ENCODE measurements around the gene ABHD8.
A peak's percentile ranks its signal among the peaks of the same experiment; 100 is the strongest.

Gene ABHD8

GRCh38 chr19:17260842-17261325, 42.3 kb downstream of the ABHD8 start:
- H3K4me3 ChIP-seq (ENCODE audit: low read length): no peak overlapping the region
- no peaks in the 10 kb centered on the region for H3K36me3 ChIP-seq (ENCODE audit: control insufficient read depth, insufficient read depth, low read length)
- no peaks in the 10 kb centered on the region for H3K4me1 ChIP-seq (ENCODE audit: control insufficient read depth, insufficient read depth, low read length)
- H3K9me3 ChIP-seq (ENCODE audit: control insufficient read depth, low read length): no peaks in the 10 kb centered on the region
- H3K27me3 ChIP-seq (ENCODE audit: control insufficient read depth, insufficient read depth, low read length): no peaks in the 10 kb centered on the region
- no peak overlapping the region for H3K9ac ChIP-seq (ENCODE audit: low read length)

DNA sequence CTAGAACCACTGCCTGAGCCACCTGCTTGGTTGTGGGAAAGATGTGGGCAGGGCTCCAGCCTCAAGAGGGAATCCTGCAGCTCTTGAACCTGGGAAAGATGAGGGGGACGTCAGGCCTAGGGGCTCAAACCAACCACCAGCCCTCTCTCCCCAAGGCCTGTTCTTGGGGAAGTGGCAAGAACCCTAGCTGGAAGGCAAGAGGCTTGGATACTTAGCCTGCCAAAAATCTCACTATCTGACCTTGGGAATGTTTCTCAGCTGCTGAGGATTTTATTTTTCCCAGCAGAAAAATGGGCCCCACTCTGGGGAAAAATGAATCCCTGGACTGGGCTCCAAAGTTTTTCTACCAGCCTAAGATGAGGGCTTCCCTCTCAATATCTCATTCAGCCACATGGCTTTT, 43.3 kb downstream of the ABHD8 start:
- H3K9ac ChIP-seq (ENCODE audit: low read length): no peak overlapping the region
- no peaks in the 10 kb centered on the region for H3K27me3 ChIP-seq (ENCODE audit: control insufficient read depth, insufficient read depth, low read length)
- H3K36me3 ChIP-seq (ENCODE audit: control insufficient read depth, insufficient read depth, low read length): no peaks in the 10 kb centered on the region
- H3K4me1 ChIP-seq (ENCODE audit: control insufficient read depth, insufficient read depth, low read length): peaks cover 6% of the 10 kb centered on the region
- no peaks in the 10 kb centered on the region for H3K9me3 ChIP-seq (ENCODE audit: control insufficient read depth, low read length)
- H3K4me3 ChIP-seq (ENCODE audit: low read length): no peak overlapping the region

- Histone ChIP-seq H3K27me3 (ENCODE audit: control insufficient read depth, insufficient read depth, low read length) (no peaks in the 10 kb centered on the region), H3K9ac (ENCODE audit: low read length) (no peak overlapping the region), H3K9me3 (ENCODE audit: control insufficient read depth, low read length) (no peaks in the 10 kb centered on the region), H3K4me3 (ENCODE audit: low read length) (no peak overlapping the region), H3K36me3 (ENCODE audit: control insufficient read depth, insufficient read depth, low read length) (no peaks in the 10 kb centered on the region), H3K4me1 (ENCODE audit: control insufficient read depth, insufficient read depth, low read length) (peaks cover 10% of the 10 kb centered on the region)
These were observed 44.0 kb downstream of the ABHD8 start for GRCh38 chr19:17259118-17259780.

GRCh38 chr19:17256130-17256529, 47.1 kb downstream of the ABHD8 start:
- peaks cover 10% of the 10 kb centered on the region for H3K4me1 ChIP-seq (ENCODE audit: control insufficient read depth, insufficient read depth, low read length)
- H3K9me3 ChIP-seq (ENCODE audit: control insufficient read depth, low read length): no peaks in the 10 kb centered on the region
- H3K36me3 ChIP-seq (ENCODE audit: control insufficient read depth, insufficient read depth, low read length): no peaks in the 10 kb centered on the region
- no peaks in the 10 kb centered on the region for H3K27me3 ChIP-seq (ENCODE audit: control insufficient read depth, insufficient read depth, low read length)
- H3K9ac ChIP-seq (ENCODE audit: low read length): no peak overlapping the region
- no peak overlapping the region for H3K4me3 ChIP-seq (ENCODE audit: low read length)

DNA sequence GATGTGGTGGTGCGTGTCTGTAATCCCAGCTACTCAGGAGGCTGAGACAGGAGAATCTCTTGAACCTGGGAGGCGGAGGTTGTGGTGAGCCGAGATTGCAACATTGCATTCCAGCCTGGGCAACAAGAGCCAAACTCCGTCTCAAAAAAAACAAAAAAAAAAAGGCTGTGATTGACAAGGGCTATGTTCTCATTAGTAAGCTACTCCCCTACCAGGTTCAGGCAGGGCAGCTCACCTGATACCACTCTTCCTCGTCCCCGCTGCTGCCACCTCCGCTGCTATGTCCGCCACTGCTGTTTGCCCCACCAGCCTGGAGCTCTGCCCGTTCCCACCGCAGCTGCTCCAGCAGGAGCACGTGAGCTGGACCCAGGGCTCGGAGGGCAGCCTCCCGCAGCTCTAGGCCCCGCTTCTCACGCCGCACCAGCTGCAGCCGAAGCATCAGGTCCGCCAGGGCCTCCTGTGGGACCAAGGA, 48.0 kb downstream of the ABHD8 start:
- Histone ChIP-seq H3K9ac (ENCODE audit: low read length) (no peak overlapping the region), H3K4me3 (ENCODE audit: low read length) (no peak overlapping the region), H3K27me3 (ENCODE audit: control insufficient read depth, insufficient read depth, low read length) (no peaks in the 10 kb centered on the region), H3K9me3 (ENCODE audit: control insufficient read depth, low read length) (no peaks in the 10 kb centered on the region), H3K4me1 (ENCODE audit: control insufficient read depth, insufficient read depth, low read length) (peaks cover 10% of the 10 kb centered on the region), H3K36me3 (ENCODE audit: control insufficient read depth, insufficient read depth, low read length) (no peaks in the 10 kb centered on the region)

GRCh38 chr19:17254636-17255035, 48.6 kb downstream of the ABHD8 start:
- Histone ChIP-seq H3K4me1 (ENCODE audit: control insufficient read depth, insufficient read depth, low read length) (peaks cover 14% of the 10 kb centered on the region), H3K9me3 (ENCODE audit: control insufficient read depth, low read length) (no peaks in the 10 kb centered on the region), H3K36me3 (ENCODE audit: control insufficient read depth, insufficient read depth, low read length) (no peaks in the 10 kb centered on the region), H3K9ac (ENCODE audit: low read length) (no peak overlapping the region), H3K27me3 (ENCODE audit: control insufficient read depth, insufficient read depth, low read length) (no peaks in the 10 kb centered on the region), H3K4me3 (ENCODE audit: low read length) (no peak overlapping the region)

DNA sequence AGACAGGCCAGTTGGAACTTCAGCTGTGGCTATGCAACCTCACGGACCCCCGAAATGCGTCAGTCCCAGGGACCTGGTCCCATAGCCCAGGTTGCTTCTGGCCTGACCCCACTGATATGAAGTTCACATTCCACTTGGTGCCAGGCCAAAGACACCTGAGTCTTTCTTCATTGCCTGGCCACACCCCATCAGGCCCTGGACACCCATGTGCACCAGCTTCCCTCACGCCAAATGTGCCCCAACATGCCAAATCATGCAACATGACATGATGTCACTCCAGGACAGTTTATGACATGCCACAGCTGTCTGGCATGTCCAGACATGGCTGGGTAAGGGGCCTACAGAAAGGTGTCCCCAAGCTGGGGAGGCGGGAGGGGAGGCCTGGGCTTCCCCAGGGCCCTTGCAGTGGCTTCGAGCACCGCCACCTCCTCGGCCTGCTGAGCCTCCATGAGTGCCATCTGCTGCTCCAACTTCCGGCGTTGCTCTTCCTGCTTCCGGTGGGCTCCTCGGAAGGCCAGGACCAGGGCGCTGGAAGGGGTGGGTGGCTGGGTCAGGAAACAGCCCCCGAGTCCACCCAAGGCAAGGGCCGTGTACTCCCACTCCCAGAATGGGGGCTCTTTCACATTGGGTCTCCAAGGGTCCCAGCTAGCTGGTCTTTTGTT, 53.2 kb downstream of the ABHD8 start:
- Histone ChIP-seq H3K4me3 (ENCODE audit: low read length) (no peak overlapping the region), H3K9ac (ENCODE audit: low read length) (no peak overlapping the region), H3K9me3 (ENCODE audit: control insufficient read depth, low read length) (no peaks in the 10 kb centered on the region), H3K36me3 (ENCODE audit: control insufficient read depth, insufficient read depth, low read length) (no peaks in the 10 kb centered on the region), H3K4me1 (ENCODE audit: control insufficient read depth, insufficient read depth, low read length) (peaks cover 40% of the 10 kb centered on the region), H3K27me3 (ENCODE audit: control insufficient read depth, insufficient read depth, low read length) (no peaks in the 10 kb centered on the region)

GRCh38 chr19:17248011-17248776, 55.0 kb downstream of the ABHD8 start:
- Histone ChIP-seq H3K9ac (ENCODE audit: low read length) (peak overlapping the region; percentile 43), H3K4me1 (ENCODE audit: control insufficient read depth, insufficient read depth, low read length) (peaks cover 38% of the 10 kb centered on the region), H3K36me3 (ENCODE audit: control insufficient read depth, insufficient read depth, low read length) (no peaks in the 10 kb centered on the region), H3K9me3 (ENCODE audit: control insufficient read depth, low read length) (no peaks in the 10 kb centered on the region), H3K27me3 (ENCODE audit: control insufficient read depth, insufficient read depth, low read length) (no peaks in the 10 kb centered on the region), H3K4me3 (ENCODE audit: low read length) (no peak overlapping the region)

- H3K4me1 ChIP-seq (ENCODE audit: control insufficient read depth, insufficient read depth, low read length): peaks cover 49% of the 10 kb centered on the region
- H3K4me3 ChIP-seq (ENCODE audit: low read length): peak overlapping the region; percentile 31
- H3K36me3 ChIP-seq (ENCODE audit: control insufficient read depth, insufficient read depth, low read length): no peaks in the 10 kb centered on the region
- H3K9ac ChIP-seq (ENCODE audit: low read length): peak overlapping the region; percentile 74
- no peaks in the 10 kb centered on the region for H3K27me3 ChIP-seq (ENCODE audit: control insufficient read depth, insufficient read depth, low read length)
- H3K9me3 ChIP-seq (ENCODE audit: control insufficient read depth, low read length): no peaks in the 10 kb centered on the region
These were observed 56.4 kb downstream of the ABHD8 start for GRCh38 chr19:17246681-17247425.

GRCh38 chr19:17245535-17245984, 57.7 kb downstream of the ABHD8 start, which contains the start of gene NR2F6:
Gene NR2F6 (minus strand): TSS chr19:17245919. CDS start chr19:17245220, 699 bp downstream.
- Histone ChIP-seq H3K9ac (ENCODE audit: low read length) (peak within 1 kb of the TSS; percentile 92), H3K4me3 (ENCODE audit: low read length) (peak within 1 kb of the TSS; percentile 97), H3K9me3 (ENCODE audit: control insufficient read depth, low read length) (no peaks in the 10 kb centered on the region), H3K36me3 (ENCODE audit: control insufficient read depth, insufficient read depth, low read length) (peaks cover 3% of the 10 kb centered on the region), H3K4me1 (ENCODE audit: control insufficient read depth, insufficient read depth, low read length) (peaks cover 59% of the 10 kb centered on the region), H3K27me3 (ENCODE audit: control insufficient read depth, insufficient read depth, low read length) (no peaks in the 10 kb centered on the region)

GRCh38 chr19:17244618-17245534, 58.3 kb downstream of the ABHD8 start:
- peaks cover 64% of the 10 kb centered on the region for H3K4me1 ChIP-seq (ENCODE audit: control insufficient read depth, insufficient read depth, low read length)
- no peaks in the 10 kb centered on the region for H3K27me3 ChIP-seq (ENCODE audit: control insufficient read depth, insufficient read depth, low read length)
- peaks cover 7% of the 10 kb centered on the region for H3K36me3 ChIP-seq (ENCODE audit: control insufficient read depth, insufficient read depth, low read length)

More at GRCh38 chr19:17244618-17245534, 58.3 kb downstream of the ABHD8 start:
- peak overlapping the region; percentile 97 for H3K4me3 ChIP-seq (ENCODE audit: low read length)
- H3K9me3 ChIP-seq (ENCODE audit: control insufficient read depth, low read length): no peaks in the 10 kb centered on the region
- peak overlapping the region; percentile 92 for H3K9ac ChIP-seq (ENCODE audit: low read length)
